Esophagus mucosa (tissue), 1 donor: ENCODE data around the gene NCOA1. TPM values are rescaled to one million over a fixed set of nuclear protein-coding genes. Genes with fewer than 3 reads are reported as not detected.
A peak's percentile ranks its signal among the peaks of the same experiment; 100 is the strongest.
"Not testable (repeated sequence)": the region's sequence is repeated elsewhere in the genome, so short reads cannot be mapped to it uniquely, and the experiment has no call there.

Source experiments
- ATAC-seq: fragments of 200-7000 bp; cut with Tn5 transposase; one replicate; pipeline ENCODE4 v1.9.1; 2020
- total RNA-seq: library from RNA; stranded (reverse); gene quantifications from one replicate; pipeline ENCODE4 v1.2.4, GENCODE V29; 2023
- donor health status: DM: yes; HTN: yes; CAD: no.

Gene NCOA1
- total RNA-seq, 1 donor from 2014 or later = 27.9 TPM

- ATAC-seq = peak; percentile 35
Measured at GRCh38 chr2:24508878-24509277, 17.8 kb downstream of the NCOA1 start.

DNA sequence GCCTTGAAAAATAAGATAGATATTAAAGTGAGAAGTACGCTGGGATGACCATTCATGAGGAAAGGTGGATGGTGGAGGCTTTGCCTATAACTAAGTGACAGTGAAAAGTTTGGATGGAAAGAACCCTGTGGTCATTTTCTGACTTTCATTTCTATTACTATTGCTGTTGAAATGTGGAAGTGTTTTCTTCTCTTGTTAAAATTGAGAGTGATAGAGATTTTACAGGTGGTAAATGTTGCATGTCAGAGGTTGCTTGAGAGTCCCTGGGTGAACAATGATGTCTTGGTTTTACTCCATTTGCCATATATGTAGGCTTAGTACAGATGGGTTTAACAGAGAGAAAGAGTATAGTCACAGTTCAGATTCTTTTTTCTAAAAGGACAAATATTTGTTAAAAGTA, 18.4 kb downstream of the NCOA1 start:
- no peak for ATAC-seq

GRCh38 chr2:24509840-24510239, 18.8 kb downstream of the NCOA1 start:
- ATAC-seq = no peak

DNA sequence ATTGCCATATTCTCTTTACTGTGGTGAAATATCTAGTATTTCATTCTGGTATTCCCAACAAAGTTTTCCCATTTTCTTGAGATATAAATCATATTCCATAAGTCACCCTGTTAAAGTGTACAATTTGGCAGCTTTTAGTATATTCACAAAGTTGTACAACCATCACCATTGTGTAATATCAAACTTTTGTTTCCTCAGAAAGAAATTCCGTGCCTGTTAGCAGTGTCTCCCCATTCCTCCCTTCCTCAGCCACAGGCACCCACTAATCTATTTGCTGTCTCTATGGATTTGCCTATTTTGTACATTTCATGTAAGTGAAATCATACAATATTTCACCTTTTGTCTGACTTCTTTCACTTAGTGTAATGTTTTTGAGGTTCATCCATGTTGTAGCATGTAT, 19.7 kb downstream of the NCOA1 start:
- no peak for ATAC-seq

- no peak for ATAC-seq
Measured at GRCh38 chr2:24511198-24511597, 20.1 kb downstream of the NCOA1 start.

DNA sequence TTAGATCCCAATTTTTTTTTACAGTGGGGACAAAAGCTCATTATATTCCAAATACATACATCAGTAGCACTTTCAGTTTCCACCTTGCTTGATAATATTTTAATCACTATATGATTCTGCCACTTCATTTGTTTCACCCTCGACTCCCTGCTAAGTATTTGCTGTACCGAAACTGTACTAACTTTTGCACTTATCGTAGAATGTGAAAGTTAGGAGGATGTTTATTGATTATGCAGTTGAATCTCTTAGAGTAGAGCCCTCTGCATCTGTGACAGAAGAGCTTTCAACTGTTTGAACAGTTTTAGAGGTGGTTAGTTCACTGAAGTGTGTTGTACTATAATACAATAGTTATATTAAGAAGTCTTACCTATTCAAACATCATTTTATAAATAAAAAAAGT, 20.8 kb downstream of the NCOA1 start:
- ATAC-seq = no peak

- no peak for ATAC-seq
Measured at GRCh38 chr2:24512404-24512803, 21.4 kb downstream of the NCOA1 start.

- no peak for ATAC-seq
Measured at GRCh38 chr2:24512831-24513230, 21.8 kb downstream of the NCOA1 start.

GRCh38 chr2:24513281-24514071, 22.4 kb downstream of the NCOA1 start:
- no peak for ATAC-seq

DNA sequence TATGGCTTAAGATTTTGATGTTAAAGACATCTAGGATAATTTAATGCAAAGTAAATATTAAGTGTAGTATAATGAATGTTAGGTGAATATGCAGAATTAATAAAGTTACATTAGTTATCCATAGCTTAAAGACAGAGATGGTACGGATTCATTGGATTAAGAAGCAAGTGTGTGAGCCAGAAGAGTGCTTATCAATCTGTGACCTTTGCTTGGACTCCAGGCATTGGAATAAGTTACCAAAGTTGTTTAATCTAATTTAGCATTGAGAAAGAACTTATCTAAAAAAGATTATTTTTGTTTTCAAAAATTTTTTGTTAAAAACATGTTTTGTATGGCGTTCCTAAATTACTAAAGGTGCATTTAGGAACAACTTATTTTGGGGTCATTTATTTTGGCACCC, 23.8 kb downstream of the NCOA1 start:
- no peak for ATAC-seq

- no peak for ATAC-seq
Measured at GRCh38 chr2:24515335-24515734, 24.3 kb downstream of the NCOA1 start.

DNA sequence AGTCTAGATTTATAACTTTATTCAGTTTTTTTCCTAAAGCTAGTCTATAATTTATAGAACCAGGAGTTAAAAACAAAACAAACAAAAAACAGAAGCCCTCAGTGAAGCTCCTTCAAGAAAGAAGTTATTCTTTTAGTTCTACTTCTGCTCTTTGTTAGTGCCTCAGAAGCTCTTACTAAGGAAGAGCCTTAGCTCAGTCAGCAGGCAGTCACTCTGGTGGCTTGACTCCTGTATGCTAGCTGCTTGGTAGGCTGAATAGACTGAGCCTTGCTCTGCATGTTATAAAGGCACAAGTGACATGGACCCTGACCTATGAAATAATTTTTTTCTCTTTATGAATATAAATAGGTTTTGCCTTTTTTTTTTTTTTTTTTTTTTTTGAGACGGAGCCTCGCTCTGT, 24.8 kb downstream of the NCOA1 start:
- ATAC-seq = peak; percentile 52

- no peak for ATAC-seq
Measured at GRCh38 chr2:24517247-24517646, 26.2 kb downstream of the NCOA1 start.

DNA sequence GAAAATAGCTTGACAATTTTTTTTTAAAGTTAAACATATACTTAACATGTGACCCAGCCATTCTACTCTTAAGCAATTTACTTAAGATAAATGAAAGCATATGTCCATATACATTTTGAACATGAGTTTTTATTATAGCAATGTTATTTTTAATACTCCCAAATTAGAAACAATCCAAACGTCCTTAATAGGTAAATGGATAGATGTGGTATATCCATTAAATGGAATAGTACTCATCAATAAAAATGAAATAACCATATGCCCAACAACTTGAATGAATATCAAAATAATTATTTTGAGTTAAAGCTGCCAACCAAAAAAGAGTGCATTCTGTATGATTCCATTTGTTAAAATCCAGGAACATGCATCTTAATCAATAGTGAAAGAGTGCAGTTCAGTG, 29.1 kb downstream of the NCOA1 start:
- ATAC-seq = no peak

DNA sequence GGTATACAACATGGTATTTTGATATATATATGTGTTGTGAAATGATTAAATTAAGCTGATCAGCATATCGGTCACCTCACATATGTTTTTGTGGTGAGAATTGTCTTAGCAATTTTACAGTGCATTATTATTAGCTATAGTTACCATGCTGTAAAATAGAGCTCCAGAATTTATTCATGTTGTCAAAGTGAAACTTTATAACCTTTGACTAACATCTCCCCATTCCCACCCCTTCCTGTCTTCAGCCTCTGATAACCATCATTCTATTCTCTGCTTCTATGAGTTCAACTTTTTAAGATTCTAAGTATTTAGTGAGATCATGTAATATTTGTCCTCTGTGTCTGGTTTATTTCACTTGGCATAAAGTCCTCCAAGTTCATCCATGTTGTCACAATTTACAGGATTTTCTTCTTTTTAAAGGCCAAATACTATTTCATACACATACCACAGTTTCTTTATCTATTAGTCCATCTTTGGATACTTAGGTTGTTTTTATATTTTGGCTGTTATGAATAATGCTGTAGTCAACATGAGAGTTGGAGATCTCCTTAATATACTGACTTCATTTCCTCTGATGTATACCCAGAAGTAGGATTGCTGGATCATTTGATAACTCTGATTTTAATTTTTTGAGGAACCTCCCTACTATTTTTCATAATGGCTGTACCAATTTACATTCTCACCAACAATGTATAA, 30.3 kb downstream of the NCOA1 start:
- no peak for ATAC-seq

DNA sequence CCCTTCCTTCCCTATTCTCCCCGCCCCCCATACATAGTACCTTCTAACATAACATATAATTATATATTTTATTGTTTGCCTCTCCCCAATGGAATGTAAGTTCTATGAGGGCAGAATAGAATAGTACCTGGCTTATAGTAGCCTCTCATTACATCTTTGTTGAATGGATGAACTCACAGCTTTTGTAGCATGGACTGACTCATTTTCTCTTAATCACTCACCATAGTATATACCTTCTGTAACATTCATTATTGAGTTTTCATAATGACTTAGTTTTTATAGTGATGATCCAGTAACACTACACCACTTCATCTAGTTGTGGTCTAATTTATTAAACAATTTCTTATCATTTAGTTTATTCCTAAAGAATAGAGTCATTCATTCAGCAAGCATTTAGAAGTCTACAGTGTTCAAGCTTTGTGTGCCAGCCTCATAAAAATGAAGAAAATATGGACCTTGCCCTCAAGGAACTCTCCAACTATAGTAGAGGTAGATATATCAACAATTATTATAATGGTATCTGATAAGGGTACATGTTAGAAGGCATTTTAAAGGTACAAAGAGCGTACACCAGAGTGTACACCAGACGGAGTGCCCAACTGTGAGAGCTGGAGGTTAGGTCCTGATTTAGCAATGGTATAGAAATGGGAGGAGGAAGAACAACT, 31.1 kb downstream of the NCOA1 start:
- ATAC-seq = no peak

DNA sequence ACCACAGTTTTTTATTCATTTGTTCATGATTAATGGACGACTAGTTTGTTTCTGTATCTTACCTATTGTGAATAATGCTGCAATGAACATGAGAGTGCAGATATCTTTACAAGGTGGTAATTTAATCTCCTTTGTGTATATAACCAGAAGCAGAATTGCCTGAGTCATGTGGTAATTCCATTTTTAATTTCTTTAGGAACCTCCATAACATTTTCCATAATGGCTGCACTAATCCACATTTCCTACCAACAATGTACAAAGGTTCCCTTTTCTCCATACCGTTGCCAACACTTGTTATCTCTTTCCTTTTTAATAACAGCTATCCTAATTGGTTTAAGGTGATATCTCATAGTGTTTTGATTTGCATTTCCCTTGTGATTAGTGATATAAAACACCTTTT, 36.5 kb downstream of the NCOA1 start:
- no peak for ATAC-seq

DNA sequence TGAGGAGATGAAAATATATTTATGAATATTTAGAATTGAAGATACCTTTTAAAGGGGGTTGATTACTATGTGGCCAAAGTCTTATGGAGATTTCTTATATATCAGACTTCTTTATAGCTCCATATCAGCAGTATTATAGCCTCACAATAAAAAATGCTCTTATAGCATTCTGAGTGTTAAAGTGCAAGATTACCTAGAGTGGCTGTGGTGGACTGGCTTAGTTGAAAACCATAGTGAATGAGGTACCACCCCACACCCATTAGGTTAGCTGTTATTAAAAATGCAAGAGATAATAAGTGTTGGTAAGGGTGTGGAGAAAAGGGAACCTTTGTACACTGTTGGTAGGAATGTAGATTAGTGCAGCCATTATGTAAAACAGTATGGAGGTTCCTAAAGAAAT, 39.7 kb downstream of the NCOA1 start:
- ATAC-seq = no peak

- ATAC-seq = not testable (repeated sequence)
Measured at GRCh38 chr2:24531610-24532009, 40.6 kb downstream of the NCOA1 start.

DNA sequence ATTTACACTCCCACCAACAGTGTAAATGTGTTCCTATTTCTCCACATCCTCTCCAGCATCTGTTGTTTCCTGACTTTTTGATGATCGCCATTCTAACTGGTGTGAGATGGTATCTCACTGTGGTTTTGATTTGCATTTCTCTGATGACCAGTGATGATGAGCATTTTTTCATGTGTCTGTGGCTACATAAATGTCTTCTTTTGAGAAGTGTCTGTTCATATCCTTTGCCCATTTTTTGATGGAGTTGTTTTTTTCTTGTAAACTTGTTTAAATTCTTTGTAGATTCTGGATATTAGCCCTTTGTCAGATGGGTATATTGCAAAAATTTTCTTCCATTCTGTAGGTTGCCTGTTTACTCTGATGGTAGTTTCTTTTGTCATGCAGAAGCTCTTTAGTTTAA, 41.0 kb downstream of the NCOA1 start:
- not testable (repeated sequence) for ATAC-seq

GRCh38 chr2:24533574-24533973, 42.5 kb downstream of the NCOA1 start:
- ATAC-seq = not testable (repeated sequence)

DNA sequence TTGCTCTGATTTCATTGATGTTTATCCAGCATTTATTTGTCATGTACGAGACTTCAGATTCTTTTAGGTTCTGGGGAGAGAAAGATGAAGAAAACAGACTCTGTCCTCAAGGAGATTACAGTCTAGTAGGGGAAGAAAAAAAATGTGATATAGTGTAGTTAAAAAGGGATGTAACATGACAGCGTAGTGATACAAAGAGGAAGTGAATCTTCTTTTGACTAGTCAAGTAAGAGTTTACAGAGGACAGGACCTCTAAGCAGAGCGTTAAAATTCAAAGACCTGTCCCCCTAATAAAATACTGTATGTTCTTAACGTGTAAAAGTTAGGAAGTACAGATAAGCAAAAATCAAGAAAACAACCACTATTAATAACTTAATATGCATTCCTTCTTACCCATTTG, 47.7 kb downstream of the NCOA1 start:
- no peak for ATAC-seq

DNA sequence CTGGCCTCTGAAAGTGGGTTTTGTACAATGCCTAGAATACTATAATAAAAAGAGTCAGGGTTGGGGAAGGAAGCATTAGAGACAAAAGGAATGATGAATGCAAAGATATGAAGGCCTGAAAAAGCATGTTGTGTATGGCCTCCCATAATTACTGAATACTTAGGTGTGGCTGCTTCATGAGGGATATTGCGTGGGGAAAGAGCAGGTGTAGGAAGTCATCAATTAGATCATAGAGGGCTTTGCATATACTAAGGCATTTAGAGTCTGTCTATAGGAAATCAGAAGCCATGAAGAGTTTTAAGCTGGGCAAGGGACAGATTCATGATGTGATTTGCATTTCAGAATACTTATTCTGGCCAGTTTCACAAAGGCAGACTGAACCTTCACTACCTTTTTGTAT, 48.2 kb downstream of the NCOA1 start:
- peak; percentile 71 for ATAC-seq

DNA sequence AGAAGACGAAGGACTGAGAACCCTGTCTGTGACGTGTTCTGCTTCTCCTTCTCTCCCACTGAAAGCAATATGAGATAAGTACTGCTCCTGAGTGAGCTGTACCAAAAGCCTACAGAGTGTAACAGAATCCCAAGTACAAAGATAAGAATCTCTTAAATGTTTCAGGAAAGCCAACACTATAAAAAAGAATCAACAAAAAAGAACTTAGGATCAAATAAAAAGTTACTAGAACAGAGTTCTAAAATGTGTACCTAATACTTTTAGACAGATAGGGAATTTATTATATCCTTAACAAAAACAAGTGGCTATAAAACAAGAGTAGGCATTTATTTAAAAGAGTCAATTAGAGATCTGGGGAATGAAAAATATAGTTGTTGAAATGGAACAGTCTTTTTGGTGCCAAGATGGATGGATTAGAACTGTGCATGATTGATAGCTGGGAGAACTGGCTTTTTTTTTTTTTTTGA, 49.0 kb downstream of the NCOA1 start:
- ATAC-seq = no peak
